Endodermal cell (in vitro differentiated cells): ENCODE results near the gene HECTD2. TPM values are rescaled to one million over a fixed set of nuclear protein-coding genes. Genes with fewer than 3 reads are reported as not detected.
"Not testable (repeated sequence)": the region's sequence is repeated elsewhere in the genome, so short reads cannot be mapped to it uniquely, and the experiment has no call there.

Experiments used
- DNase-seq: peaks from one replicate; pipeline ENCODE4 v3.0.0-alpha.2; 2017
- H3K27ac ChIP-seq: 2 replicates; pipeline ENCODE4 v1.5.1; 2013; ENCODE audit warnings: mild to moderate bottlenecking, low read depth, low read length, moderate library complexity
- H3K27me3 ChIP-seq: 2 replicates; pipeline ENCODE4 v1.6.1; 2013; ENCODE audit warnings: mild to moderate bottlenecking, low read length, moderate library complexity; ENCODE audit not compliant: insufficient read depth, control insufficient read depth, poor library complexity, severe bottlenecking
- H3K36me3 ChIP-seq: 2 replicates; pipeline ENCODE4 v1.7.0; 2013; ENCODE audit warnings: mild to moderate bottlenecking, low read length, moderate library complexity; ENCODE audit not compliant: control insufficient read depth, insufficient read depth
- H3K4me1 ChIP-seq: one replicate; pipeline ENCODE4 v1.7.0; 2013; ENCODE audit warnings: low read length; ENCODE audit not compliant: control insufficient read depth, insufficient read depth
- H3K4me3 ChIP-seq: 2 replicates; pipeline ENCODE4 v1.5.1; 2013; ENCODE audit warnings: mild to moderate bottlenecking, low read length, moderate library complexity
- H3K9ac ChIP-seq: 2 replicates; pipeline ENCODE4 v1.6.1; 2013; ENCODE audit warnings: mild to moderate bottlenecking, low read length, moderate library complexity; ENCODE audit not compliant: poor library complexity, severe bottlenecking; ENCODE audit errors: extremely low read depth
- H3K9me3 ChIP-seq: 2 replicates; pipeline ENCODE4 v1.6.1; 2013; ENCODE audit warnings: mild to moderate bottlenecking, low read length, moderate library complexity; ENCODE audit not compliant: control insufficient read depth
- H3K27ac Mint-ChIP-seq: 2 replicates; pipeline ENCODE4 v1.8.0; 2020; ENCODE audit warnings: mixed read lengths
- H3K27me3 Mint-ChIP-seq: 2 replicates; pipeline ENCODE4 v1.8.0; 2021; ENCODE audit warnings: mild to moderate bottlenecking, mixed read lengths; ENCODE audit not compliant: insufficient read depth
- H3K36me3 Mint-ChIP-seq: 2 replicates; pipeline ENCODE4 v1.8.0; 2020; ENCODE audit warnings: low read depth, mixed read lengths
- H3K4me1 Mint-ChIP-seq: 2 replicates; pipeline ENCODE4 v1.8.0; 2020; ENCODE audit warnings: mixed read lengths
- H3K4me3 Mint-ChIP-seq: 2 replicates; pipeline ENCODE4 v1.8.0; 2020; ENCODE audit warnings: mild to moderate bottlenecking, moderate library complexity, mixed read lengths
- H3K9me3 Mint-ChIP-seq: 2 replicates; pipeline ENCODE4 v1.8.0; 2020; ENCODE audit warnings: mild to moderate bottlenecking, mixed read lengths
- WGBS, 2 experiments: methylation state at CpG; one replicate each; pipeline versions ENCODE4 v1.1.5 to v1.1.7; 2013; ENCODE audit warnings: missing lambda C conversion rate in 2 of 2, mixed read lengths in 1 of 2; ENCODE audit not compliant: insufficient coverage in 1 of 2, insufficient read length in 1 of 2; 5-methylcytosine and 5-hydroxymethylcytosine counted together
- total RNA-seq, 2 donors: library from RNA; stranded (reverse); fragmentation: NEBNext Ultra II Directional in 1 of 2; extraction: Animal tissue kit (Norgen Biotek cat#: 25700) in 1 of 2; gene quantifications; 2 replicates in 1 of 2; 3 replicates in 1 of 2; pipeline ENCODE4 v1.2.1, GENCODE V29; 2021
- TF ChIP-seq, protein P1 (sequence below): fragments of 200-600 bp; sonication (generic); conservative IDR thresholded peaks from 2 replicates; pipeline ENCODE4 v1.5.0; 2021; ENCODE audit warnings: antibody characterized with exemption, mild to moderate bottlenecking

The HECTD2 gene
- total RNA-seq, 2 donors from 2014 or later: 8.8 to 13.4 TPM

DNA sequence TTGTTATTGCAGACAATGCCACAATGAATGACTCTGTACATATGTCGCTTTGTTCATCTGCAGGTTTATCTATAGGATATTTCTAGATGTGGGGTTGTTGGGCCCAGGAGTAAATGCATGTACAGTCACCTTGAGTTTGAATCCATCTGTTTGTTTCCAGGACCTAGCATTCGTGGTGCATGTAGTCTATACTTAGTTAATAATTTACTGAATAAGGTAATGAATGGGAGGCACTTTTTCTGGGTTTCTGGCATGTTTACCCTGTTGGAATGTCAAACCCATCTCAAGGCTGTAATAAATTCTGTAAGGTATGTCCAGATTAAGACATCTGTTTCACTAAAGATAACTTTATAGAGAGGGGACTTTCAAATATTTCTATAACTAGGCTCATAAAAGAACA is 23.5 kb downstream of the HECTD2 start:
- Histone ChIP-seq H3K4me3 (no peak overlapping the region), H3K9ac (no peak overlapping the region), H3K27me3 (no peaks in the 10 kb centered on the region), H3K27ac (no peak overlapping the region), H3K9me3 (no peaks in the 10 kb centered on the region), H3K4me1 (no peaks in the 10 kb centered on the region), H3K36me3 (no peaks in the 10 kb centered on the region)
- Mint-ChIP-seq H3K4me3 (no peak overlapping the region), H3K36me3 (peaks cover 19% of the 10 kb centered on the region), H3K27ac (no peak overlapping the region), H3K4me1 (peaks cover 2% of the 10 kb centered on the region), H3K9me3 (peaks cover 7% of the 10 kb centered on the region), H3K27me3 (no peaks in the 10 kb centered on the region)
- TF ChIP-seq, protein P1, sequence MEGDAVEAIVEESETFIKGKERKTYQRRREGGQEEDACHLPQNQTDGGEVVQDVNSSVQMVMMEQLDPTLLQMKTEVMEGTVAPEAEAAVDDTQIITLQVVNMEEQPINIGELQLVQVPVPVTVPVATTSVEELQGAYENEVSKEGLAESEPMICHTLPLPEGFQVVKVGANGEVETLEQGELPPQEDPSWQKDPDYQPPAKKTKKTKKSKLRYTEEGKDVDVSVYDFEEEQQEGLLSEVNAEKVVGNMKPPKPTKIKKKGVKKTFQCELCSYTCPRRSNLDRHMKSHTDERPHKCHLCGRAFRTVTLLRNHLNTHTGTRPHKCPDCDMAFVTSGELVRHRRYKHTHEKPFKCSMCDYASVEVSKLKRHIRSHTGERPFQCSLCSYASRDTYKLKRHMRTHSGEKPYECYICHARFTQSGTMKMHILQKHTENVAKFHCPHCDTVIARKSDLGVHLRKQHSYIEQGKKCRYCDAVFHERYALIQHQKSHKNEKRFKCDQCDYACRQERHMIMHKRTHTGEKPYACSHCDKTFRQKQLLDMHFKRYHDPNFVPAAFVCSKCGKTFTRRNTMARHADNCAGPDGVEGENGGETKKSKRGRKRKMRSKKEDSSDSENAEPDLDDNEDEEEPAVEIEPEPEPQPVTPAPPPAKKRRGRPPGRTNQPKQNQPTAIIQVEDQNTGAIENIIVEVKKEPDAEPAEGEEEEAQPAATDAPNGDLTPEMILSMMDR: no peak
- no peak for DNase-seq
- 80 to 91% methylated on average over 1 to 2 of the region's 2 CpGs for WGBS, 2 experiments

DNA sequence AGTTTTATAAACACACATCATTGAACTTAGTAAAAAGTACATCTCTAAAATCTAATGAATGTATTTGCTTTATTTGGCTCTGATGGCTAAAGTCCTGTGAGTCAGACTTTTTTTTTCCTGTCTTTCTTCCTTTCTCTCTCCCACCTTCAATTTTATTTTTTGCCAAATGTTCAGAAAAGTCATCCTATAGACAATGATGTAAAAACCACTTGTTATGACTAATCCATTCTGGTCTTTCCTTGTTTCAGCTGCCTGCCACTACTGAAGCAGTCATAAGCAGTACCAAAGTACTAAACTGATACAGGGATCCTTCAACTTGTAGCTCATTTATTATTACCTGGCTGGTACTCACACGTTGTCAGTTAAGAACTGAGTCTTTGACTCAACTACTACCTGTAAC is 23.9 kb downstream of the HECTD2 start:
- Histone ChIP-seq H3K4me3 (no peak overlapping the region), H3K4me1 (no peaks in the 10 kb centered on the region), H3K9me3 (no peaks in the 10 kb centered on the region), H3K27ac (no peak overlapping the region), H3K36me3 (no peaks in the 10 kb centered on the region), H3K9ac (no peak overlapping the region), H3K27me3 (no peaks in the 10 kb centered on the region)
- TF ChIP-seq, protein P1: no peak
- 83 to 100% methylated on average over 1 of the region's 1 CpG for WGBS, 2 experiments
- Mint-ChIP-seq H3K4me1 (no peaks in the 10 kb centered on the region), H3K27me3 (no peaks in the 10 kb centered on the region), H3K4me3 (no peak overlapping the region), H3K36me3 (peaks cover 23% of the 10 kb centered on the region), H3K9me3 (peaks cover 12% of the 10 kb centered on the region), H3K27ac (no peak overlapping the region)
- DNase-seq: no peak

DNA sequence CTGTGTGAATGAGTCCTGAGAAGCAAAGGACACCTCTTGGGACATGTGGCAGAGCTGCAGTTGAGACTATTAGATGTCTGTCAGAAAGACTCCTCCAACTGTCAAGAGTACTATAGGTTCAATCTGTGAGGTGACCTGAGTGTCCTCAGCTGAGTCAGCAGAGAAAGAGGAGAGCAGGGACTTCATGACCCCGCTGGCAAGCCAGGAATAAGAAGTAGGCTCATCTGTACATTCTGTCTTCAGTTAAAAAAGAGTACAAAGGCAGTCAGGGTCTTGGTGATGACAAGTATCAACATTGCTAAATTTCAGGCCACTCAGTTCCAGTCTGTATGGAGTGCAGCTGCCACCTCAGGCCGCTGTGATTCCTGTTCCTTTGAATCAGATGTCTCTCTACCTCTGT is 25.1 kb downstream of the HECTD2 start:
- Histone ChIP-seq H3K9me3 (no peaks in the 10 kb centered on the region), H3K27me3 (no peaks in the 10 kb centered on the region), H3K4me3 (no peak overlapping the region), H3K27ac (no peak overlapping the region), H3K36me3 (no peaks in the 10 kb centered on the region), H3K4me1 (no peaks in the 10 kb centered on the region), H3K9ac (no peak overlapping the region)
- H3K4me3 Mint-ChIP-seq: no peak overlapping the region
- peaks cover 15% of the 10 kb centered on the region for H3K9me3 Mint-ChIP-seq
- H3K27me3 Mint-ChIP-seq: no peaks in the 10 kb centered on the region
- DNase-seq: no peak
- WGBS, 2 experiments: 88 to 94% methylated on average over 1 to 2 of the region's 2 CpGs
- peaks cover 24% of the 10 kb centered on the region for H3K36me3 Mint-ChIP-seq
- no peaks in the 10 kb centered on the region for H3K4me1 Mint-ChIP-seq
- no peak overlapping the region for H3K27ac Mint-ChIP-seq
- TF ChIP-seq, protein P1: no peak

DNA sequence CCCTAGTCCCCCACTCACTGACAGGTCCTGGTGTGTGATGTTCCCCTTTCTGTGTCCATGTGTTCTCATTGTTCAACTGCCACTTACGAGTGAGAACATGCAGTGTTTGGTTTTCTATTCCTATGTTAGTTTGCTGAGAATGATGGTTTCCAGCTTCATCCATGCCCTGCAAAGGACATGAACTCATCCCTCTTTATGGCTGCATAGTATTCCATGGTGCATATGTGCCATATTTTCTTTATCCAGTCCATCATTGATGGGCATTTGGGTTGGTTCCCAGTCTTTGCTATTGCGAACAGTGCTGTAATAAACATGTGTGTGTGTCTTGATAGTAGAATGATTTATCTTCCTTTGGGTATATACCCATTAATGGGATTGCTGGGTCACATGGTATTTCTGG is 28.1 kb downstream of the HECTD2 start:
- Mint-ChIP-seq H3K36me3 (peaks cover 24% of the 10 kb centered on the region), H3K9me3 (peaks cover 15% of the 10 kb centered on the region)
- not testable (repeated sequence) for H3K27me3 ChIP-seq, H3K4me3 ChIP-seq, H3K4me1 ChIP-seq, H3K4me1 Mint-ChIP-seq, H3K27ac ChIP-seq, H3K4me3 Mint-ChIP-seq, H3K36me3 ChIP-seq, H3K9ac ChIP-seq, H3K27me3 Mint-ChIP-seq, DNase-seq, H3K9me3 ChIP-seq, H3K27ac Mint-ChIP-seq
- 95 to 100% methylated on average over 1 to 2 of the region's 2 CpGs for WGBS, 2 experiments
